MCF 10A (cell line): ENCODE measurements around the gene VAV2. TPM values are rescaled to one million over a fixed set of nuclear protein-coding genes. Genes with fewer than 3 reads are reported as not detected.

Experiments used
- BruUV-seq: library from RNA; stranded (reverse); fragments of 400-500 nt; replicated peaks from 2 replicates; lab custom pipeline; 2021; lab: Mats Ljungman, UMichigan
- CTCF ChIA-PET: fragments of 300-600 bp; sonication (Branson Sonifier 250); formaldehyde crosslinking; extraction: SDS; loops from one replicate; lab custom pipeline; 2021; ENCODE audit warnings: antibody characterized with exemption, inconsistent platforms; lab: Yijun Ruan, JAX
- POLR2A ChIA-PET: fragments of 300-600, 350-650 bp; sonication (Branson Sonifier 250); formaldehyde crosslinking; extraction: SDS; loops from one replicate; lab custom pipeline; 2020; ENCODE audit warnings: antibody characterized with exemption, inconsistent platforms; lab: Yijun Ruan, JAX
- DNase-seq: peaks from one replicate; pipeline ENCODE4 v3.0.0-alpha.2; 2018; ENCODE audit not compliant: unreplicated experiment
- H3K27ac Mint-ChIP-seq: one replicate; pipeline ENCODE4 v1.8.0; 2022; ENCODE audit warnings: mild to moderate bottlenecking, low read depth, mixed read lengths; ENCODE audit not compliant: unreplicated experiment
- H3K27me3 Mint-ChIP-seq: one replicate; pipeline ENCODE4 v1.8.0; 2022; ENCODE audit warnings: mixed read lengths; ENCODE audit not compliant: insufficient read depth, unreplicated experiment
- H3K36me3 Mint-ChIP-seq: one replicate; pipeline ENCODE4 v1.8.0; 2022; ENCODE audit warnings: mild to moderate bottlenecking, moderate library complexity, mixed read lengths; ENCODE audit not compliant: insufficient read depth, unreplicated experiment
- H3K4me1 Mint-ChIP-seq: one replicate; pipeline ENCODE4 v1.8.0; 2022; ENCODE audit warnings: mixed read lengths; ENCODE audit not compliant: insufficient read depth, unreplicated experiment
- H3K4me3 Mint-ChIP-seq: one replicate; pipeline ENCODE4 v1.8.0; 2022; ENCODE audit warnings: mild to moderate bottlenecking, moderate library complexity, mixed read lengths; ENCODE audit not compliant: unreplicated experiment
- H3K9me3 Mint-ChIP-seq: one replicate; pipeline ENCODE4 v1.8.0; 2022; ENCODE audit warnings: mixed read lengths; ENCODE audit not compliant: unreplicated experiment
- CTCF ChIP-seq: fragments of 200-600 bp; IDR thresholded peaks from one replicate; pipeline ENCODE4 v1.8.0; 2022; ENCODE audit warnings: antibody characterized with exemption, mild to moderate bottlenecking; ENCODE audit not compliant: unreplicated experiment
- intact Hi-C: fragments of 100-400 bp; cut with micrococcal nuclease; formaldehyde crosslinking; loops from 2 replicates; pipeline ENCODE4 v1.14.1; 2022
- total RNA-seq: library from RNA; stranded (reverse); gene quantifications from 2 replicates; pipeline ENCODE4 v1.2.3, GENCODE V29; 2022

The VAV2 gene
- total RNA-seq, 1 experiment from 2014 or later: 31.0 TPM

- no TSS peak for BruUV-seq
- Mint-ChIP-seq H3K9me3 (no peaks in the 10 kb centered on the region), H3K27ac (no peak overlapping the region), H3K4me3 (no peak overlapping the region), H3K4me1 (peaks cover 11% of the 10 kb centered on the region), H3K36me3 (peaks cover 20% of the 10 kb centered on the region), H3K27me3 (no peaks in the 10 kb centered on the region)
- TF ChIP-seq CTCF: no peak
- intact Hi-C loops: loop anchor here (1.0 kb wide), 1 partner anchor 201 kb away; no protein-coding TSS in a partner anchor
- no peak for DNase-seq
- ChIA-PET POLR2A (interaction anchor here (0.6 to 1.7 kb wide), 4 partner anchors 151 to 201 kb away, joined by 3 to 5 read pairs (median 4); no protein-coding TSS in a partner anchor), CTCF (interaction anchor here (0.6 to 8.3 kb wide), 15 partner anchors 9 to 698 kb away, joined by 3 to 90 read pairs (median 3); no protein-coding TSS in a partner anchor)
Measured at GRCh38 chr9:133793471-133793870, 198.7 kb downstream of the VAV2 start.

GRCh38 chr9:133792721-133793470 is 199.2 kb downstream of the VAV2 start:
- no peak overlapping the region for H3K27ac Mint-ChIP-seq
- no peak overlapping the region for H3K4me3 Mint-ChIP-seq
- peak; percentile 90 for TF ChIP-seq CTCF
- CTCF ChIA-PET: interaction anchor here (0.6 to 8.3 kb wide), 17 partner anchors 8 to 992 kb away, joined by 3 to 90 read pairs (median 3); no protein-coding TSS in a partner anchor
- H3K36me3 Mint-ChIP-seq: peaks cover 15% of the 10 kb centered on the region
- no TSS peak for BruUV-seq
- H3K4me1 Mint-ChIP-seq: peaks cover 11% of the 10 kb centered on the region
- POLR2A ChIA-PET: interaction anchor here (0.6 to 1.7 kb wide), 4 partner anchors 152 to 201 kb away, joined by 3 to 5 read pairs (median 4); no protein-coding TSS in a partner anchor
- intact Hi-C loops: loop anchor here (1.0 kb wide), 1 partner anchor 201 kb away; no protein-coding TSS in a partner anchor
- H3K27me3 Mint-ChIP-seq: no peaks in the 10 kb centered on the region
- peak; percentile 68 for DNase-seq
- H3K9me3 Mint-ChIP-seq: no peaks in the 10 kb centered on the region

GRCh38 chr9:133791735-133792649 is 200.1 kb downstream of the VAV2 start:
- Mint-ChIP-seq H3K9me3 (no peaks in the 10 kb centered on the region), H3K36me3 (peaks cover 15% of the 10 kb centered on the region), H3K27ac (no peak overlapping the region), H3K27me3 (no peaks in the 10 kb centered on the region), H3K4me3 (no peak overlapping the region), H3K4me1 (peaks cover 11% of the 10 kb centered on the region)
- BruUV-seq: no TSS peak
- TF ChIP-seq CTCF: no peak
- ChIA-PET CTCF (interaction anchor here (0.6 to 8.3 kb wide), 9 partner anchors 8 to 992 kb away, joined by 3 to 90 read pairs (median 3); no protein-coding TSS in a partner anchor), POLR2A (no interaction called here)
- intact Hi-C loops: no loop called here
- DNase-seq: no peak
